GM21381 (cell line): Measurements from ENCODE around the gene GPRC5C.
A peak's percentile ranks its signal among the peaks of the same experiment; 100 is the strongest.

Source experiments
- ATAC-seq: cut with Tn5 transposase; IDR thresholded peaks from one replicate; pipeline ENCODE4 v1.9.1; 2021; ENCODE audit warnings: mild to moderate bottlenecking, moderate library complexity; ENCODE audit not compliant: unreplicated experiment

GPRC5C gene, protein sequence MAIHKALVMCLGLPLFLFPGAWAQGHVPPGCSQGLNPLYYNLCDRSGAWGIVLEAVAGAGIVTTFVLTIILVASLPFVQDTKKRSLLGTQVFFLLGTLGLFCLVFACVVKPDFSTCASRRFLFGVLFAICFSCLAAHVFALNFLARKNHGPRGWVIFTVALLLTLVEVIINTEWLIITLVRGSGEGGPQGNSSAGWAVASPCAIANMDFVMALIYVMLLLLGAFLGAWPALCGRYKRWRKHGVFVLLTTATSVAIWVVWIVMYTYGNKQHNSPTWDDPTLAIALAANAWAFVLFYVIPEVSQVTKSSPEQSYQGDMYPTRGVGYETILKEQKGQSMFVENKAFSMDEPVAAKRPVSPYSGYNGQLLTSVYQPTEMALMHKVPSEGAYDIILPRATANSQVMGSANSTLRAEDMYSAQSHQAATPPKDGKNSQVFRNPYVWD

DNA sequence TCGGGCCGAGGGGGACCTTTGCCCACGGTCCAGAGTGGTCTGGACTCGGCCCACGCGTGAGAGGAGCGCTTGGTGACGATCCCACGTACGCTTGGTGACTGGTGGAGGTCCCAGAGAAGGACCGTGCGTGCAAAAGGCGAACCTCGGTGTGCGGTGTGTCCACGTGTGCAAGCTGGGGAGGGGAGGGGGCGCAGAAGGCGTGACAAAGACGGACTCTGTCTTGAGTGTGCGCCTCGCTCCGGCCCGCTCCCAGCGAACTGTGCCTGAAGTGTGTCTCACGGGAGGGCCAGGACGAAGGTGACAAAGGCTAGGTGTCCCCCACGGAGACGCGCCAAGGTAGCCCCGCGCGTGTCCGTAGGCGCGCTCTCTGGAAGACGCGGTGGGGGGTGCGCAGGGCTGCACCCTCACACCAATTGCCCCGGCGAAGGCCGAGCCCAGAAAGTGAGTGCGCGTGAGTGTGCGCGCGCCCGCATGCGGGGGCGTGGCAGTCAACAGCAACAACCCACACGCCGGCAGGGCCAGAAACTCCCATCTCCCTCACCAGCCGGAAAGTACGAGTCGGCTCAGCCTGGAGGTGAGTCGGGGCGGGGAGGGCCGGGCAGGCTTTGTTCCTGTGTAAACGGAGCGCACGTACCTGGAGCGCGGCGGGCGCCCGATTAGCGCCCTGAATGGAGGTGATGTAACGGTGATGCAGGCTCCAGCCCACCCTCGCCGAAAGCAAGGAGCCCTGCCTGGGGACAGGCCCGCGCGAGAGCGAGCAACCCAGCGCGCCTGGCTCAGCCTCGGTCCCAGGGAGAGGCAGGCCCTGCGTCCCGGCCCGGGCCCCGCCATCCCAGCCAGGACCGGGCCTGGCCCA lies at the start of gene GPRC5C:
GPRC5C (plus strand) TSS at position 521 of the 856 bp plus-strand sequence. CDS start 7,689 bp downstream, outside the sequence.
- ATAC-seq, result peak; percentile 47

DNA sequence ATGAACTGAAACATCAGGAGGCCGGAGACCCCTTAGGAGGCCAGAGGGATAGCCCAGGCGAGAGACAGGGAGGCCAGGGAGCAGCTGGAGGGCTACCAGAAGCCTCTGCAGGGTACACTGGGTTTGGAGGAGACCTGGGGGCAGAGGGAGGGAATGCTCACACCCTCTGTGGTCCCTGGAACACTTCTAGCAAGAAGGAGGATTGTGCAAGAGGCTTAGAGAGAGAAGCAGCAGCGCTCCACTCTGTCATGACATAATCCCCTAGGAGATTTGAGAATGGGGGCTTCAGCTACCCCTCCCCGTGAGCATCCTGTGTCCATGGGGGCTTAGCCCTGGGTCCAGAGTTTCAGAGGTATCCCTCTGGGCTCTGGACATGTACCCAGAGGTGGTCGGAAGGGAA lies 48.7 kb upstream of the GPRC5C start:
- ATAC-seq, result no peak

DNA sequence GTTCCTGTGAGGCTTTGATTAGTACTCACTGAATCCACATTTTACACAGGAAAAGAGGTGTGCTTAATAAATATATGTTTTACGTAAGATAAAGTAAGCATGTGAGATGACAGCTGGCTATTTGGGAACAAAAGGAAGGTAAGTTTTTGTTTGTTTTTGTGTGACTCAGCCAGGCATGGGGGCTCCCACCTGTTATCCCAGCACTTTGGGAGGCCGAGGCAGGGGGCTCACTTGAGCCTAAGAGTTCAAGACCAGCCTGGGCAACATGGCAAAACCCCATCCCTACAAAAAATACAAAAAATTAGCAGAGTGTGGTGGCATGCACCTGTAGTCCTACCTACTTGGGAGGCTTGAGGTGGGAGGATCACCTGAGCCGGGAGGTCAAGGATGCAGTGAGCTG lies 46.7 kb upstream of the GPRC5C start:
- no peak for ATAC-seq

DNA sequence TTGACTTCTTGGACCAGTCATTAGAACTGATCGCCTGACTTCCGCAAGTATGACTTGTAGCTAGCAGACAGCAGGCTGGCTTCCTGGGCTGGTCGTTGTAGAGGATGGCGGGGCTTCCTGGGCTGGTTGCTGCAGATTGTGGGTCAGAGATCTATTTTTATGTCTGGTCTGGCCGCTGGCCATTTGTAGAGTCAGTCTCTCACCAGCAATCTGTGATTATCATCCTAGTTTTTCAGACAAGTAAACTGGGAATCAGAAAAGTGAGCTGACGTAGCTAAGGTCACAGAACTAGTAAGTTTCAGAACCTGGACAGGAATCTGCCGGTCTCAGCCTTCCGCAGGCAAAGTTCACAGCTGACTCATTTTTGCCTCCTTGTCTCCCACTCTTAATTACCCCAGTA lies 45.5 kb upstream of the GPRC5C start:
- no peak for ATAC-seq

DNA sequence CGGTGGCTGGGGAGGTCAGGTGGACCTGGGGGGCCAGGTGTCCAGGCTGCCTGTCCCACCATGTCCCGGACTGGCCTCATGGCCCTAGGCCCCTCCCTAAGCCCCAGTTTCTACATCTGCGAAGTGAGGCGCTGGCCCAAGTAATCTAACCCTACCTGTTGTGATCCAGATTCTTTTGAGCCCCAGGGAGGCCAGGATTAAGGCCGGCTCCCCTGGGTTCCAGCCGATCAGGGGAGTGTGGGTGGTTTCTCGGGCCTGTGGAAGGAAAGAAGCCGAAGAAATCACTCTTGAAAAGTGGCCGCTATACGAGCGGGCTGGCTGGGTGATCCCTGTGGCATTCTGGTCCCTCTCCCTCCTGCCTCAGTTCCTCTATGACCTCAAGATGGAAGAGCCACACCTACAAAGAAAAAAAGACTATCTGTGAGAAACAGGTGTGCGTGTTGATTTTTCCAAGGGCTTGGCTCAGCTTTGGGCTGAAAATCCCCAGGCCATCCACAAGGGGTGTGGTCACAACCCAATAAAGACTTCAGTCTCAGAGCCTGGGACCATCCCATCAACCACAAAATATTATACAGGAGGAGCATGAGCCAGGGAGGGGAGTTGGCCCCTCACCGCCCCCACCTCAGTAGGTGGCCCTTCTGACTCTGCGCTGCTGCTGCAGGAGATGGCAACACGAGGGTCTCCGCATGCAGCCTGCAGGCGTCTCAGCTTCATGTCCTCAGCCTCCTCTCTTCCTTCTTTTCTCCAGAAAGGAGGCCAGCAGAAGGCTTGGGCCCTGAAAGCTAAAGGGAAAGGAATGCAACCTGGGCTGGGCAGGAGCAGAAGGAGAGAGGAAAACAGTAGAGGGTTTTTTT lies 44.3 kb upstream of the GPRC5C start:
- no peak for ATAC-seq

DNA sequence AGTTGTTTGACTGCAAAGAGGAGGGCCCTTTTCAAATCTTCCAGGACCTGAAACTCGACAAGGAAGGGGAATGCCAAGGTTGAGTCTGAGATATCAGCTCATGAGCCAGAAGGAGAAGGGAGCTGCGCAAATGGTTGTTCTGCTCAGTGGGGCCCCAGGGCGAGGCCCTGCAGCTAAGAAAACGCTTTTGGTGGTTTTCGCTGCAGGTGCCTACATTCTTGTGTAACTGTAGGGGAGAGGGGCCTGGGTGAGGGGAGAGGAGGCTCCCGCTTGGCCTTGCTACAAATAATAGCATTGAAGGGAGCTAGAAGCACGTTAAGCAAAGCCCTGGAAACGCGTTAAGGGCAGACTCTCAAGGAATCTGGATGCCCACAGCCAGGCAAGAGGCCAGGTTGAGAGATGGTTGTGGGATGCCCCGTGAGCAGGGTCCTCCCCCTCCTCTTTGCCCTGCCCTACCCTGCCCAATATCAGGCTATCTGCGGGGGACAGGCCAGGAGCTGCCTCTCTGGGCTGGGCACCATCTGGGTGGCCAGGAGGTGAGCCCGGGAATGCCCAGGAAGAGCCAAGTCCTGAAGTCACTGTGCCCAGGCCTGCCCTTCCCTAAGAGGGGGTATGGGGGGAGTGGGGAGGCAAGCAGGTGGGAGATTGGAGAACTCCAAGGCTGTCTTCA lies 42.7 kb upstream of the GPRC5C start:
- no peak for ATAC-seq

DNA sequence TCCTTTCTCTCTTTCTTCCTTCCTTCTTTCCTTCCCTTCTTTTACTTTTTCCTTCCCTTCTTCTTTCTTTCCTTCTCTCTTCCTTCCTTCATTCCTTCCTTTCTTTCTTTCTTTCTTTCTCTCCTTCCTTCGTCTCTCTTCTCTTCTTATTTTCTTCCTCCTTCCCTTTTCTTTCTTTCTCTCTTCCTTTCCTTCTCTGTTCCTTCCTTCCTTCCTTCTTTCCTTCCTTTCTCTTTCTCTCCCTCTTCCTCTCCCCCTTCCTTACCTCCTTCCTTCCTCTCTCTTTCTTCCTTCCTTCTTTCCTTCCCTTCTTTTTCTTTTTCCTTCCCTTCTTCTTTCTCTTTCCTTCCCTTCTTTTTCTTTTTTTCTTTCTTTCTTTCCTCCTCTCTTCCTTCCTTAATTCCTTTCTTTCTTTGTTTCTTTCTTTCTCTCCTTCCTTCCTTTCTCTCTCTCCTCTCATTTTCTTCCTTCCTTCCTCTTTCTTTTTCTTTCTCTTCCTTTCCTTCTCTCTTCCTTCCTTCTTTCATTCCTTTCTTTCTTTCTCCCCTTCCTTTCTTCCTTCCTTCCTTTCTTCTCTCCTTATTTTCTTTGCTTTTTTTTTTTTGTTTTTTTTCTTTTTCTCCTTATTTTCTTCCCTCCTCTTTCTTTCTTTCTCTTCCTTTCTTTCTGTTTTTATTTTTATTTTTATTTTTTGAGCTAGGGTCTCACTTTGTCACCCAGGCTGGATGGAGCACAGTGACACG lies 41.8 kb upstream of the GPRC5C start:
- ATAC-seq, result no peak

DNA sequence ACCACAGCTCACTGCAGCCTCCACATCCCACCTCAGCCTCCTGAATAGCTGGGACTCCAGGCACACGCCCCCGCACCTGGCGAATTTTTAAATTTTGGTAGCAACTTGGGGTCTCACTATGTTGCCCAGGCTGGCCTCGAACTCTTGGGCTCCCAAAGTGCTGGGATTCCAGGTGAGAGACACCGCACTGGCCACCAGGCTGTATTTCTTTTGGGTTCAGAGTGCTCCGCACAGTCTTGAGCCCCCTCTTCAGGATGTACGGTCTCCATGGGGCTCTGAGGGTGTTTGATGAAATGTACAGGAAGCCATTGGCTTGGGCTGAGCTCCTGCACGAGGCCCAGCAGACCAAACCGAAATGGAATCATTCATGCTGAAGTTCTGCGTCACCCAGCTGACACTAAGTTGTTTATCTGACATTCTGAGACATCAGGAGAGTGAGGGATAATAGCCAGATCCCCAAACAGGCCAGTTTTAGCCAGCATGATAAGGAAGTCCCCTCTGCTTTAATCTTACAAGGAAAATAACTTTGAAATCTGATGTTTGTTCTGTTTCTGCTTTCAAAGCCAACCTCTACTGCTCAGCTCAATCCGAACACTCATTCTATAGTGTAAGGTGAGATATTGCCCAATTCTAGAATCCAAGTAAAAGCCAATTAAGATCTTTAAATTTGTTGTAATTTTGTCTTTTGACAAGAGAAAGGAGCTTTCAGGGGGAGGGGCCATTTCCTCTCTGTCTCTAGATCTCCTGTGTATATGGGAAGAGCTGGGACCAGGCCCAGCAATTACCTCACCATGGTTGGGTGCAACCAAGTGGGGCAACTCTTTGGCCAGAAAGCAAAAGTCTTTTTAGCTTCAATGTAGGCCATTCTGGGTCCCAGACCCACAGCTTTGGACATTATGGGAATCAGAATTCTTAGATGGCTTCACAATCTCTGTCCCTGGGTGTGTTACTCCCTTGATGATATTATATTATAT lies 40.9 kb upstream of the GPRC5C start:
- no peak for ATAC-seq

DNA sequence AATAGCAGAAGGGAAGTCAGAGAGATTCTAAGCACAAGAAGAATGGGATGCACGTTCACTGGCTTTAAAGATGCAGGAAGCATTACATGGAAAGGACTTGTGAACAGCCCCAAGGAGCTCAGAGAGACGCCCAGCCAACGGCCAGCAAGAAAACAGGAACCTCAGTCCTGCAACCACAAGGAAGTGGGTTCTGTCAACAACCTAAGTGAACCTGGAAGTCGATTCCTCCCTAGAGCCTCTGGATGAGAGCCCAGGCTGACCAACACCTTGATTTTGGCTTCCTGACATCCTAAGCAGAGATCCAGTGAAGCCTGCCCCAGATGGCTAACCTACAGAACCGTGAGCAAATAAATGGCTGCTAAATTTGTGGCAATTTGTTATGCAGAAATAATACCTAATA lies 40.1 kb upstream of the GPRC5C start:
- ATAC-seq, result no peak

DNA sequence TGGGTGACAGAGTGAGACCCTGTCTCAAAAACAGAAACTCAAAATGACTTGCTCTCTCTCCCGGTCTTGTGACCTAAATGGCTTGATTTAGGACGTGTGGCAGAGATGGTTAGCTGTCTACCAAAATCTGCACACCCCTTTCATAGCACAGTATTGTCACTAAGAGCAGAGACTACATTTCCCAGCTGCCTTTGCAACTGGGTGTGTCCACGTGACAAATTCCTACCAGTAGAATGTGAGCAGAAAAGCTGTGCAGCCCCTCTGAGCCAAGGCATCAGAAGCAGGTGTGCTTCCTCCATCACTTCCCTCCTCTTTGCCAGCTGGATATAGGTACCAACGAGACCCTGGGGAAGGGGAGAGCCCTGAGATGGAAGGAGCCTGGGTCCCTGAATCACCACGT lies 39.0 kb upstream of the GPRC5C start:
- no peak for ATAC-seq

DNA sequence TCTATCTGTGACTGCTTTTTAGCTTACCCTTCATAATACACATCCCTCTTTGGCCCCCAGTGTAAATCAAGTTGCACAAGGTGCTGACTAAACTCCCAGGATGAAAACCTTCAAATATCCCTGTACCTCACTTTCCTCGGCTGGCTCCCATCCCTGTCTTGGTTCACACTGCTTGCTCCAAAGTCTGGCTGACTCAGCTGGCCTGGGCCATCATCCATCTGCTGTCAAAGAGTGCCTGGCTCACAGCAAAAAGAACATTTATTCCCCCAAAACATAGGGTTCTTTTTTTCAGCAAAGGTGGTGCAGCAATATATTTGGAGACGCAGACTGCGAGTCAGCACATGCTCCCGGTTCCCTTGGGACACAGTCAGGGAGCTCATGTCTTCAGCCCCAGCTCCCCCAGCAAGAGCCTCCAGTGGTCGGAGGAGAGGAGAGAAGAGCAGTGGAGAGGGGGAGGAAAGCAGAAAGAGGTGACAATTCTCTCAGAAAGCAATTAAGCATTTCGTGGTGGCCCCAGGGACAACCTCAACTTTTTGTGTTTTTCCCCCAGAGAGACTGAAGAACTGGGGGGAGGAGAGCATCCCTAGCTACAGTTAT lies 38.4 kb upstream of the GPRC5C start:
- ATAC-seq, result no peak

DNA sequence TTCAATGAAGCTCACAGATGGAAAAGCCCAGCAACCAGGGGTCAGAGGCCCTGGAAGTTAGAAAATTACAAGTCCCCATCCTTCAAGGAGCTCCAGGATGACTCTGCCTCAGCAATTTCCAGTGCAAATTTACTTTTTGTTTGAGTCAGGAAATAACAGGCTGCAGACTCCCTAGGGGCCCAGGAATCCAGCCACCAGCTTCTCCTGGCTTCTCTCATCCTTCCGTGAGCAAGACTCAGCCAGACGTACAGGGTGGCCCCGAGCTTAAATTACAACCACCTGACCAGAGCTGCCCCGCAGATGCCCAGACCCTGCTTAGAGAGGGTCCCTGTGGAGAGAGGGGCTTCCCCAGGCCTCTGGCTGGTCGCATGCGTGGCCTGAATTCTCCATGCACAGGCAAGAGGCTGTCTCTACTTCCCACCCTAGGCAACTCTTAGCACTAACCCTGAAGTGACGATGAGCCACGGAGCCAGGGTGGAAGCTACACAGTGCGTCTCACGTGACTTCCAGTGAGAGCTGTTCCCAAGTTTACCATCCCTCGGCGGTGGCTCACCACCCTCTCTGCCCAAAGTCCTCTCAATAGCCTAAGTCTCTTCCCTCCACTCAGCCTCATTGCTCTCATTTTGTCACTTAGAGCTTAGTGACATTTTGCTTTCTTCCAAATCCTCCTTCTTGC lies 37.5 kb upstream of the GPRC5C start:
- ATAC-seq, result no peak

DNA sequence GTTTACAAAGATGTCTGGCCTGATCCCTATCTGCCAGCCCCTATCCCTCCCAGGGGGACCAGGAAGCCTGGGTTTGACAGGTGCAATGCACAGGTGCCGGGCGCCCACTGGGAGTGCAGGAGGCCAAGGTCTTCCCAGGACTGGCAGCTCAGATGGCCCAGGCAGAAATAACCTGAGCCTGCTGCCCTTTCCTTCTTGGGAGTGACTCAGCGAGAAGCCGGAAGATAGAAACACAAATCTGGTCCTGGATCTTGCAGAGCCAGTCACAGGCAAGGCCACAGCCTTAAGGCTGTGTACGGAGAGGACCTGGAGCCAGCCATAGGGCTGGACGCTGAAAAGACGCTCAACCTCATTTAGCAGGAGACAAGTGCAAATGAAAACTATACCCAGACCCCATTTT lies 36.9 kb upstream of the GPRC5C start:
- no peak for ATAC-seq

DNA sequence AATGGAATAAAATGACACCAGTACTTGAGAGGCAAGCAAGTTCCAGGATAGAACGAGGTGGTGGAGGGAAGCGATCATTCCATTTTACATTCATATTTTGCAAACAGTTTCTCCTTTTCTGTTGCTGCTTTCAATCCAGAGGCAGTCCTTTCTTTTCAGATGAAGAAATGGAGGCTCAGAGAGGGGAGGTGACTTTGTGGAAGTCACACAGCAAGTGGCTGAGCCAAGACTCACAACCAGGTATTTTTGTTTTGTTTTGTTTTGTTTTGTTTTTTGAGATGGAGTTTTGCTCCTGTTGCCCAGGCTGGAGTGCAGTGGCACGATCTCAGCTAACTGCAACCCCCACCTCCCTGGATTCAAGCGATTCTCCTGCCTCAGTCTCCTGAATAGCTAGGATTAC lies 35.3 kb upstream of the GPRC5C start:
- ATAC-seq, result no peak

DNA sequence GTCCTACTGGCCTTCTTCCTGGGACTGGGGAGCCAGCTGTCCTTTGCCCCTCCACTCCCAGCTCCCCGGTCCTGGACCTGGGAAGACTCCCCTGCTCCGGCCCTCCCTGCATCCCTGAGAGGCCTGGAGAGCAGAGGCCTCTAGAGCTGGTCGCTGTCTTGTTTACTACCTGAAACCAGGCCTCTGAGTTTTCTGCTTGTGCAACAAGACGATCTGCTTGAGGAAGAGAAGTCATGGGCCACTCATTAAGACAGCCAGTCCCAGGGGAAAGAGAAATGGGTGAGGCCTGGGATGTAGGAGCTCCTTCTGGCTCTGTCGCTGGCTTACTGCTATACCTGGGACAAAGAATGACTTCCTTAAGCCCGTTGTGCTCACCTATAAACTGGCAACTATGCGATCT lies 29.8 kb upstream of the GPRC5C start:
- ATAC-seq, result no peak

DNA sequence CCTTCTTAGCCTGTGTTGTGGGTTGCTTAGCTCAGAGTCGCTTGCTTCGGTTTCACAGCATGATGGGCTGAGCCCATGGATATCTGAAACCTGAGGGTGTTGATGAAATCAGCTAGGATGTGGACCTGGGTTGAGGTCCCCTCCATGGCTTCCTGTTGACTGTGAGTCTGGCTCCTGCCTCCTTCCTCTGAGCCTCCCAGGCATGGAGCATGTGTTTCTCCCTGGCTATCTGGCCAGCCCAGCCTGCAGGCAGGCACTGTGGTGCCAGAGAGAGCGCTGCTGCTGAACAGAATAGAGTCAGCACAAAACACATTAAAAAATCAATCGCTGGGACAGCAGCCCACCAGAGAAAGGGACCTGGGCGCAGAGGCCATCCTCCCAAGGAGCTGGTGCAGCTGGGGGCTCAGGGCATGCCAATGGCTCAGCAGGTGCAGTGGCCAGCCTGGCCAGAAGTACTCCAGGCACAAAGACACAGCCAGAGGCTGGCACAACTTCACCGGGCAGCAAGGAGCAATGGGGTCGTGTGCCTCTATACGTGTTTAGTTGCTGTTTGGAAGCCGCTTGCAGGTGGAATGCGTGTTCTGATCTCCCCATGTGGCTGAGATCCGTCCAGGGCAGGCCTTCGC lies 28.3 kb upstream of the GPRC5C start:
- ATAC-seq, result no peak

DNA sequence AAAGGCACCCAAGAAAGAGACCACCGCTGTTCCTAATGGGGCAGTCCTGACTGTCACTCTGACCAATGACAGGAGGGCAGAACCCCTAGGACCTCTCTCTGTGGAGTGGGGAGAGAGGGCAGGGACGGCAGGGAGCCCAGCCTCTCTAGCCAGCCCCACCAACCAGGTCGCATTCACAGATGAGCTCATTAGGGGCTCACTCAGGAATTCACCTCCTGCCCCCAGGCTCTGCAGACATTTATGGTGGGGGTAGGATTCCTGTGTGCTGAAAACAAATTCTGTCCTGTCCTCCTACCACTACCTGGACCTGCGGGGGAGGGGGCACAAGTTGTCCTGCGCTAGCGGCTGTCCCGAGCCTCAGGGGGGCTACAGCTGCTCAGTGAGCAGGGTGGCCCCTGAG lies 27.7 kb upstream of the GPRC5C start:
- no peak for ATAC-seq
